GM23338 (cell line): ENCODE data around the gene SRSF9. TPM values are rescaled to one million over a fixed set of nuclear protein-coding genes. Genes with fewer than 3 reads are reported as not detected.

ENCODE experiments used
- ATAC-seq: fragments of 200-7000 bp; cut with Tn5 transposase; 3 replicates; pipeline ENCODE4 v1.9.1; 2020
- DNase-seq: peaks from one replicate; pipeline ENCODE4 v3.0.0-alpha.2; 2015; ENCODE audit warnings: low spot score
- H2AFZ ChIP-seq: fragments of 200-600 bp; sonication (generic); 2 replicates; pipeline ENCODE4 v1.8.0; 2016; ENCODE audit warnings: antibody characterized with exemption, mild to moderate bottlenecking, moderate library complexity
- H3F3A ChIP-seq: fragments of 200-600 bp; sonication (generic); replicated peaks from 2 replicates; pipeline ENCODE4 v1.8.0; 2017; ENCODE audit warnings: antibody characterized with exemption, mixed run types, low read depth
- H3K27ac ChIP-seq: fragments of 200-600 bp; sonication (generic); 2 replicates; pipeline ENCODE4 v1.6.1; 2016; ENCODE audit warnings: low read depth
- H3K27me3 ChIP-seq: fragments of 200-600 bp; sonication (generic); 2 replicates; pipeline ENCODE4 v1.8.0; 2016; ENCODE audit warnings: mild to moderate bottlenecking, mixed run types, moderate library complexity; ENCODE audit not compliant: insufficient read depth
- H3K36me3 ChIP-seq: fragments of 200-600 bp; sonication (generic); 2 replicates; pipeline ENCODE4 v1.8.0; 2016; ENCODE audit warnings: mild to moderate bottlenecking; ENCODE audit not compliant: insufficient read depth
- H3K4me1 ChIP-seq: fragments of 200-600 bp; sonication (generic); 2 replicates; pipeline ENCODE4 v1.8.0; 2016; ENCODE audit warnings: mild to moderate bottlenecking, moderate library complexity; ENCODE audit not compliant: insufficient read depth
- H3K4me2 ChIP-seq: fragments of 200-600 bp; sonication (generic); 2 replicates; pipeline ENCODE4 v1.7.1; 2017; ENCODE audit warnings: mixed run types
- H3K4me3 ChIP-seq: fragments of 200-600 bp; sonication (generic); 2 replicates; pipeline ENCODE4 v1.6.1; 2016; ENCODE audit warnings: mixed run types
- H3K79me2 ChIP-seq: fragments of 200-600 bp; sonication (generic); replicated peaks from 2 replicates; pipeline ENCODE4 v1.8.0; 2017; ENCODE audit warnings: mild to moderate bottlenecking; ENCODE audit not compliant: insufficient read depth
- H3K9me2 ChIP-seq: fragments of 200-600 bp; sonication (generic); 2 replicates; pipeline ENCODE4 v1.8.0; 2017; ENCODE audit not compliant: insufficient read depth
- H4K20me1 ChIP-seq: fragments of 200-600 bp; sonication (generic); replicated peaks from 2 replicates; pipeline ENCODE4 v1.8.0; 2017; ENCODE audit warnings: mild to moderate bottlenecking; ENCODE audit not compliant: insufficient read depth
- H3K27ac Mint-ChIP-seq: 2 replicates; pipeline ENCODE4 v1.8.0; 2020; ENCODE audit warnings: inconsistent platforms, mild to moderate bottlenecking, moderate library complexity, mixed read lengths
- H3K27me3 Mint-ChIP-seq: 3 replicates; pipeline ENCODE4 v1.8.0; 2022; ENCODE audit warnings: low read depth, mild to moderate bottlenecking, moderate library complexity, mixed read lengths, inconsistent platforms; ENCODE audit not compliant: insufficient read depth, poor library complexity
- H3K36me3 Mint-ChIP-seq: 3 replicates; pipeline ENCODE4 v1.8.0; 2021; ENCODE audit warnings: low read depth, mild to moderate bottlenecking, inconsistent platforms, moderate library complexity, mixed read lengths
- H3K4me1 Mint-ChIP-seq: 3 replicates; pipeline ENCODE4 v1.8.0; 2020; ENCODE audit warnings: mild to moderate bottlenecking, inconsistent platforms, mixed read lengths
- H3K4me3 Mint-ChIP-seq: 3 replicates; pipeline ENCODE4 v1.8.0; 2021; ENCODE audit warnings: moderate library complexity, mild to moderate bottlenecking, inconsistent platforms, mixed read lengths
- H3K9me3 Mint-ChIP-seq: 3 replicates; pipeline ENCODE4 v1.8.0; 2020; ENCODE audit warnings: moderate library complexity, mild to moderate bottlenecking, inconsistent platforms, mixed read lengths
- CREB1 ChIP-seq: fragments of 250-450 bp; sonication (Bioruptor Pico); IDR thresholded peaks from 2 replicates; pipeline ENCODE4 v1.5.0; 2020; ENCODE audit warnings: low read depth, mild to moderate bottlenecking, moderate library complexity
- ETS1 ChIP-seq: IDR thresholded peaks from 2 replicates; pipeline ENCODE4 v1.6.1; 2016; ENCODE audit warnings: antibody characterized with exemption
- EZH2 ChIP-seq: fragments of 200-600 bp; sonication (generic); IDR thresholded peaks from one replicate; pipeline ENCODE4 v1.8.0; 2017; ENCODE audit warnings: antibody characterized with exemption, mild to moderate bottlenecking, low read depth; ENCODE audit not compliant: unreplicated experiment
- EZH2phosphoT487 ChIP-seq: fragments of 200-600 bp; sonication (generic); IDR thresholded peaks from one replicate; pipeline ENCODE4 v1.8.1; 2018; ENCODE audit warnings: antibody characterized with exemption; ENCODE audit not compliant: unreplicated experiment
- JUNB ChIP-seq: IDR thresholded peaks from one replicate; pipeline ENCODE4 v1.6.1; 2016; ENCODE audit warnings: antibody characterized with exemption; ENCODE audit not compliant: unreplicated experiment
- NANOG ChIP-seq: IDR thresholded peaks from 2 replicates; pipeline ENCODE4 v1.6.1; 2016; ENCODE audit warnings: antibody characterized with exemption, borderline replicate concordance
- ZNF114 ChIP-seq: fragments of 250-450 bp; sonication (Bioruptor Pico); IDR thresholded peaks from 2 replicates; pipeline ENCODE4 v1.5.0; 2020; ENCODE audit warnings: mild to moderate bottlenecking, moderate library complexity
- ZNF331 ChIP-seq: fragments of 250-450 bp; sonication (Bioruptor Pico); IDR thresholded peaks from 2 replicates; pipeline ENCODE4 v1.5.0; 2020; ENCODE audit warnings: low read depth, mild to moderate bottlenecking, moderate library complexity
- ZNF462 ChIP-seq: fragments of 250-450 bp; sonication (Bioruptor Pico); IDR thresholded peaks from 2 replicates; pipeline ENCODE4 v1.5.0; 2020; ENCODE audit warnings: mild to moderate bottlenecking, moderate library complexity
- polyA plus RNA-seq: library from polyadenylated mRNA; unstranded; fragments of >200 nt; fragmentation: Nextera tagmentation; extraction: Ambion mirVana; gene quantifications from 2 replicates; pipeline ENCODE4 v1.2.1, GENCODE V29; 2016
- total RNA-seq: library from RNA; depleted of rRNA; stranded (reverse); fragments of >200 nt; shearing (Covaris generic); gene quantifications from 2 replicates; pipeline ENCODE4 v1.2.3, GENCODE V29; 2014
- TF ChIP-seq, protein P1 (sequence below), 2 experiments: fragments of 200-600 bp in 1 of 2; sonication (generic) in 1 of 2; conservative IDR thresholded peaks; 2 replicates each; pipeline versions ENCODE4 v1.5.1 to v1.6.1; 2016 to 2017; ENCODE audit warnings: antibody characterized with exemption in 2 of 2, low read depth in 2 of 2, mild to moderate bottlenecking in 2 of 2, moderate library complexity in 1 of 2
- TF ChIP-seq, protein P2 (sequence below): IDR thresholded peaks from one replicate; pipeline ENCODE4 v1.6.1; 2018; ENCODE audit warnings: antibody characterized with exemption; ENCODE audit not compliant: unreplicated experiment

Gene SRSF9
- total and polyA plus RNA-seq, 2 experiments from 2014 or later: 250 to 481 TPM

DNA sequence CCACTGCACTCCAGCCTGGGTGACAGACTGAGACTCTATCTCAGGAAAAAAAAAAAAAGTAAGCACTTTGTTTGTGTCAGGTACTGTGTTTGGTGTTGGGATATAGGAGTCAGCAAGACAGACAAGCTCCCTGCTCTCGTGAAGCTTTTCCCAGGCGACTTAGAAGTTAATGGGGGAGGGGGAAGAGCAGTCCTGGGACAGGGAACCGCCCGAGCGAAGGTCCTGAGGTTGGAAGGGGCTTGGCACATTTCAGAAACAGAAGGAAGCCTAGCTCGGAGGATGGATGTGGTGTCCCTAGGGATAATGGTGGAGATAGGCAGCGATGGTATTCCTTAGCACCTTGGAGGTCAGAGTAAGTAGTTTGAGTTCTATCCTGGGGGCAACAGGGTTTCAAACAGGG lies 40.2 kb downstream of the SRSF9 start:
- DNase-seq: no peak
- Histone ChIP-seq H3K4me2 (no peak overlapping the region), H3K9me2 (0 out of 2 replicates have a peak, but pooled peaks cover 2% of the 10 kb centered on the region), H3K4me3 (no peak overlapping the region), H3F3A (0 out of 2 replicates have a peak, but pooled peaks cover 2% of the 10 kb centered on the region), H2AFZ (no peak overlapping the region), H3K4me1 (0 out of 2 replicates have a peak, but pooled peaks cover 4% of the 10 kb centered on the region), H3K27me3 (no peaks in the 10 kb centered on the region), H3K79me2 (no peaks in the 10 kb centered on the region), H4K20me1 (no peaks in the 10 kb centered on the region), H3K36me3 (no peaks in the 10 kb centered on the region), H3K27ac (no peak overlapping the region)
- Mint-ChIP-seq H3K9me3 (peaks cover 4% of the 10 kb centered on the region; the same call in 2 of the 3 replicates), H3K27me3 (peaks cover 9% of the 10 kb centered on the region), H3K4me3 (no peak overlapping the region; the same call in 2 of the 3 replicates), H3K27ac (no peak overlapping the region), H3K4me1 (peaks cover 11% of the 10 kb centered on the region), H3K36me3 (no peaks in the 10 kb centered on the region)
- TF ChIP-seq EZH2phosphoT487 (no peak), ETS1 (no peak), ZNF331 (CRISPR knock-in tag) (no peak), CREB1 (CRISPR knock-in tag) (no peak), ZNF114 (no peak), EZH2 (no peak), ZNF462 (CRISPR knock-in tag) (no peak), NANOG (no peak), JUNB (no peak)
- TF ChIP-seq, protein P1, sequence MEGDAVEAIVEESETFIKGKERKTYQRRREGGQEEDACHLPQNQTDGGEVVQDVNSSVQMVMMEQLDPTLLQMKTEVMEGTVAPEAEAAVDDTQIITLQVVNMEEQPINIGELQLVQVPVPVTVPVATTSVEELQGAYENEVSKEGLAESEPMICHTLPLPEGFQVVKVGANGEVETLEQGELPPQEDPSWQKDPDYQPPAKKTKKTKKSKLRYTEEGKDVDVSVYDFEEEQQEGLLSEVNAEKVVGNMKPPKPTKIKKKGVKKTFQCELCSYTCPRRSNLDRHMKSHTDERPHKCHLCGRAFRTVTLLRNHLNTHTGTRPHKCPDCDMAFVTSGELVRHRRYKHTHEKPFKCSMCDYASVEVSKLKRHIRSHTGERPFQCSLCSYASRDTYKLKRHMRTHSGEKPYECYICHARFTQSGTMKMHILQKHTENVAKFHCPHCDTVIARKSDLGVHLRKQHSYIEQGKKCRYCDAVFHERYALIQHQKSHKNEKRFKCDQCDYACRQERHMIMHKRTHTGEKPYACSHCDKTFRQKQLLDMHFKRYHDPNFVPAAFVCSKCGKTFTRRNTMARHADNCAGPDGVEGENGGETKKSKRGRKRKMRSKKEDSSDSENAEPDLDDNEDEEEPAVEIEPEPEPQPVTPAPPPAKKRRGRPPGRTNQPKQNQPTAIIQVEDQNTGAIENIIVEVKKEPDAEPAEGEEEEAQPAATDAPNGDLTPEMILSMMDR (conservative IDR thresholded peaks at IDR 0.05; ENCODE audit: low read depth in 2 of 2): no peak
- TF ChIP-seq, protein P2, sequence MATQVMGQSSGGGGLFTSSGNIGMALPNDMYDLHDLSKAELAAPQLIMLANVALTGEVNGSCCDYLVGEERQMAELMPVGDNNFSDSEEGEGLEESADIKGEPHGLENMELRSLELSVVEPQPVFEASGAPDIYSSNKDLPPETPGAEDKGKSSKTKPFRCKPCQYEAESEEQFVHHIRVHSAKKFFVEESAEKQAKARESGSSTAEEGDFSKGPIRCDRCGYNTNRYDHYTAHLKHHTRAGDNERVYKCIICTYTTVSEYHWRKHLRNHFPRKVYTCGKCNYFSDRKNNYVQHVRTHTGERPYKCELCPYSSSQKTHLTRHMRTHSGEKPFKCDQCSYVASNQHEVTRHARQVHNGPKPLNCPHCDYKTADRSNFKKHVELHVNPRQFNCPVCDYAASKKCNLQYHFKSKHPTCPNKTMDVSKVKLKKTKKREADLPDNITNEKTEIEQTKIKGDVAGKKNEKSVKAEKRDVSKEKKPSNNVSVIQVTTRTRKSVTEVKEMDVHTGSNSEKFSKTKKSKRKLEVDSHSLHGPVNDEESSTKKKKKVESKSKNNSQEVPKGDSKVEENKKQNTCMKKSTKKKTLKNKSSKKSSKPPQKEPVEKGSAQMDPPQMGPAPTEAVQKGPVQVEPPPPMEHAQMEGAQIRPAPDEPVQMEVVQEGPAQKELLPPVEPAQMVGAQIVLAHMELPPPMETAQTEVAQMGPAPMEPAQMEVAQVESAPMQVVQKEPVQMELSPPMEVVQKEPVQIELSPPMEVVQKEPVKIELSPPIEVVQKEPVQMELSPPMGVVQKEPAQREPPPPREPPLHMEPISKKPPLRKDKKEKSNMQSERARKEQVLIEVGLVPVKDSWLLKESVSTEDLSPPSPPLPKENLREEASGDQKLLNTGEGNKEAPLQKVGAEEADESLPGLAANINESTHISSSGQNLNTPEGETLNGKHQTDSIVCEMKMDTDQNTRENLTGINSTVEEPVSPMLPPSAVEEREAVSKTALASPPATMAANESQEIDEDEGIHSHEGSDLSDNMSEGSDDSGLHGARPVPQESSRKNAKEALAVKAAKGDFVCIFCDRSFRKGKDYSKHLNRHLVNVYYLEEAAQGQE: no peak
- ATAC-seq: no peak
